ENCODE results near the gene PTP4A2.

PTP4A2 gene

GRCh38 chr1:31888291-31888690 lies 49.9 kb downstream of the PTP4A2 start:
- no peak for DNase-seq (ENCODE audit: low read depth in 3 of 3)

GRCh38 chr1:31886866-31887265 lies 51.3 kb downstream of the PTP4A2 start:
- DNase-seq (ENCODE audit: low read depth in 3 of 3): no peak

GRCh38 chr1:31885851-31886250 lies 52.3 kb downstream of the PTP4A2 start:
- DNase-seq (ENCODE audit: low read depth in 3 of 3): no peak

- no peak for DNase-seq (ENCODE audit: low read depth in 3 of 3)
Observed at GRCh38 chr1:31883357-31883942, 54.7 kb downstream of the PTP4A2 start.

GRCh38 chr1:31881688-31882000 lies 56.5 kb downstream of the PTP4A2 start:
- DNase-seq (ENCODE audit: low read depth in 3 of 3): no peak

GRCh38 chr1:31880957-31881687 lies 57.0 kb downstream of the PTP4A2 start:
- no peak for DNase-seq (ENCODE audit: low read depth in 3 of 3)

- no peak for DNase-seq (ENCODE audit: low read depth in 3 of 3)
Observed at GRCh38 chr1:31879981-31880608, 58.1 kb downstream of the PTP4A2 start.

- DNase-seq (ENCODE audit: low read depth in 3 of 3): no peak
Observed at GRCh38 chr1:31878058-31878457, 60.1 kb downstream of the PTP4A2 start.

- no peak for DNase-seq (ENCODE audit: low read depth in 3 of 3)
Observed at GRCh38 chr1:31877544-31877943, 60.6 kb downstream of the PTP4A2 start.

GRCh38 chr1:31875636-31876236 lies 62.4 kb downstream of the PTP4A2 start:
- DNase-seq (ENCODE audit: low read depth in 3 of 3): no peak

GRCh38 chr1:31874942-31875341 lies 63.2 kb downstream of the PTP4A2 start:
- DNase-seq (ENCODE audit: low read depth in 3 of 3): no peak

- no peak for DNase-seq (ENCODE audit: low read depth in 3 of 3)
Observed at GRCh38 chr1:31872658-31873636, 65.2 kb downstream of the PTP4A2 start.

- DNase-seq (ENCODE audit: low read depth in 3 of 3): no peak
Observed at GRCh38 chr1:31871703-31872102, 66.5 kb downstream of the PTP4A2 start.

GRCh38 chr1:31870086-31870736 lies 68.0 kb downstream of the PTP4A2 start:
- DNase-seq (ENCODE audit: low read depth in 3 of 3): no peak

- DNase-seq (ENCODE audit: low read depth in 3 of 3): no peak
Observed at GRCh38 chr1:31869449-31869848, 68.7 kb downstream of the PTP4A2 start.

- DNase-seq (ENCODE audit: low read depth in 3 of 3): no peak
Observed at GRCh38 chr1:31868862-31869261, 69.3 kb downstream of the PTP4A2 start.

- no peak for DNase-seq (ENCODE audit: low read depth in 3 of 3)
Observed at GRCh38 chr1:31867546-31867945, 70.6 kb downstream of the PTP4A2 start.

GRCh38 chr1:31866450-31867032 lies 71.6 kb downstream of the PTP4A2 start:
- no peak for DNase-seq (ENCODE audit: low read depth in 3 of 3)

- no peak for DNase-seq (ENCODE audit: low read depth in 3 of 3)
Observed at GRCh38 chr1:31865728-31866449, 72.3 kb downstream of the PTP4A2 start.

GRCh38 chr1:31862071-31862470 lies 76.1 kb downstream of the PTP4A2 start:
- DNase-seq (ENCODE audit: low read depth in 3 of 3): no peak
